Islet of Langerhans (tissue), 1 donor: ENCODE data around the gene P3H3.
A peak's percentile ranks its signal among the peaks of the same experiment; 100 is the strongest.
"Not testable (repeated sequence)": the region's sequence is repeated elsewhere in the genome, so short reads cannot be mapped to it uniquely, and the experiment has no call there.

Experiments
- FAIRE-seq: peaks from one replicate; lab custom pipeline; 2011; peaks lifted over from hg19 to GRCh38; lab: Jason Lieb, UNC

Gene P3H3

GRCh38 chr12:6846316-6846869 is 18.2 kb downstream of the P3H3 start:
- no peak for FAIRE-seq

GRCh38 chr12:6847676-6848075 is 19.5 kb downstream of the P3H3 start:
- FAIRE-seq = no peak

DNA sequence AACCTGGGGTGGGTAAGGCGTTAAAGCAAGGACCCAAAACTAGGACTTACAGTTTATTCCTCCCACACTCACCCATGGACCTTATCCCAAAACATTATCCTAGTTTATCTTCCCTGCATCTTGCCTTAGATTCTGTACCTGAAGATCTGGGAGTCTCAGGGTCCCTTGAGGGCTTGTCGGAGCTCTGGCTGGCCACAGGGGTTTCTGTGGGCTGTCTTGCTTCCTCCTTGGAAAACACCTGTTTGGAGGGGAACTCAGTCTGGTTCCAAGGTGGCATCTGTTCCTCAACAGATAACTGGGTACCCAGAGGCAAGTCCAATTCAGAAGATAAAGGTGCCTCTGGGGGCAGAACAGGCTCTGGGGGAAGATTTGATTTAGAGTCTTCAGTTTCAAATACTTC is 21.2 kb downstream of the P3H3 start:
- no peak for FAIRE-seq

DNA sequence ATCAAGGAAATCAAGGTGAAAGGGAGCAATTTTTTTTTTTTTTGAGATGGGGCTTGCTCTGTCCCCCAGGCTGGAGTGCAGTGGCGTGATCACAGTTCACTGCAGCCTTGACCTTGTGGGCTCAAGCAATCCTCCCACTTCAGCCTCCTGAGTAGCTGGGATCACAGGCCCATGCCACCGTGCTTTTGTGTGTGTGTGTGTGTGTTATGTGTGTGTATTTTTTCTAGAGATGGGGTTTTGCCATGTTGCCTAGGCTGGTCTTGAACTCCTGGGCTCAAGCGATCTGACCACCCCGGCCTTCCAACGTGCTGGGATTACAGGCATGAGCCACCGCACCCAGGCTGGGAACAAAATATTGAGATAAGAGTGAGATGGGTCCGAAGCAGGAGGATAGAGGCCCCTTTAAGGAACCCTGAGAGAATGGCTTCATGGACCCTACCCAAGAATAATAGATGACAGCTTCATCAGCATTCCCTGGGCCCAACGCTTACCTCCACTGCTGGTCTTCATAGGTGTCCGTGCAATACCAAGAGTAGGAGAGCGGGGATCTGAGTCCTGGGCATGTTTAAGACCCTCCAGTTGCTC is 21.9 kb downstream of the P3H3 start:
- no peak for FAIRE-seq

GRCh38 chr12:6850796-6851152 is 22.6 kb downstream of the P3H3 start:
- FAIRE-seq = no peak

GRCh38 chr12:6851153-6851920 is 23.1 kb downstream of the P3H3 start, which contains the start of gene CDCA3:
Gene CDCA3 (minus strand): TSS chr12:6851286. CDS start chr12:6850952, 334 bp downstream.
- FAIRE-seq = peak; percentile 90

DNA sequence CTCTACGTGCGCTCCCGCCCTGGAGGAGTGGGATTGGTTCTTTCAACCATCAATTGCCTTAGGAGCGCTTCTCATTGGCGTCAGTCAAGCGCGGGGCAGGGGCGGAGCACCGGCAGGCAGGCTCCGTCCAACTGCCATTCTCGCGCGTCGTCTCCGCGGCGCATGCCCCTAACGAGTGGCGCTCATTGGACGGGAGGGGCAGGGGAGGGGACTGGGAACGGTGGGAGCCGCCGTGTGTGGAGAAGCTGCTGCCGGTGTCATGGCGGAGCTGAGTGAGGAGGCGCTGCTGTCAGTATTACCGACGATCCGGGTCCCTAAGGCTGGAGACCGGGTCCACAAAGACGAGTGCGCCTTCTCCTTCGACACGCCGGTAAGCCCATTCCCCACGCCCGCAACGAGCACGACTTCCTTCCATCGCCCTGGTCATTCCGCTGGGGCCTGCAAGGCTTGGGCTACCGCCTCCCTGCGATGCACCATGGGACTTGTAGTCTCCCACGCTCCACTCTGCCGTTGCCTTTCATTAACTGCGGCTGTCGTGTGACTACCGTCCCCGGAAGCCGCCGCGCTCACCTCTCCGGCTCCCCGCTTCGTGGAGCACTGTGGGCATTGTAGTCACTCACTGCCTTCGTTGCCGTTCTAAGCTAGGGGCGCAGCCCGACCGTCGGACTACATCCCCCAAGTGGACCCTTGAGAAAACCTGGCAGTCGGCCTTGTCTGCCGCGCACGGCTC is 23.9 kb downstream of the P3H3 start, which contains the start of gene USP5:
Gene USP5, plus strand, starts transcription at position 230 of the 730 bp plus-strand sequence. Its CDS starts 30 bp downstream, at position 260.
- no peak for FAIRE-seq

- FAIRE-seq = no peak
Measured at GRCh38 chr12:6852651-6853354, 24.6 kb downstream of the P3H3 start.

GRCh38 chr12:6853626-6854025 is 25.4 kb downstream of the P3H3 start:
- FAIRE-seq = no peak

- no peak for FAIRE-seq
Measured at GRCh38 chr12:6854036-6854435, 25.8 kb downstream of the P3H3 start.

DNA sequence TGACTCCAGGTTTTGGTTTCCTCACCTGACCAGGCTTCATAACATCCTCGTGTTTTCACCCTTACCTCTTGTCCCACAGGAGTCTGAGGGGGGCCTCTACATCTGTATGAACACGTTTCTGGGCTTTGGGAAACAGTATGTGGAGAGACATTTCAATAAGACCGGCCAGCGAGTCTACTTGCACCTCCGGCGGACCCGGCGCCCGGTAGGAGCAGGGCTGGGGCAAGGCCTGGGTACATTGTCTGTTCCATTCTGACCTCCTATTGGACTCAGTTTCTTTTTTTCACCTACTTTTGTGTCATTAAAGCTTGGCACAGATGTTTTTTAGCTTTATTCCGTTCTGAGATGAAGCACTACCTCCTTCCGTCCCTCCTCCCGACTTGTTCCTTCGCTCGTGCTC is 27.1 kb downstream of the P3H3 start:
- no peak for FAIRE-seq

- no peak for FAIRE-seq
Measured at GRCh38 chr12:6858799-6859198, 30.6 kb downstream of the P3H3 start.

DNA sequence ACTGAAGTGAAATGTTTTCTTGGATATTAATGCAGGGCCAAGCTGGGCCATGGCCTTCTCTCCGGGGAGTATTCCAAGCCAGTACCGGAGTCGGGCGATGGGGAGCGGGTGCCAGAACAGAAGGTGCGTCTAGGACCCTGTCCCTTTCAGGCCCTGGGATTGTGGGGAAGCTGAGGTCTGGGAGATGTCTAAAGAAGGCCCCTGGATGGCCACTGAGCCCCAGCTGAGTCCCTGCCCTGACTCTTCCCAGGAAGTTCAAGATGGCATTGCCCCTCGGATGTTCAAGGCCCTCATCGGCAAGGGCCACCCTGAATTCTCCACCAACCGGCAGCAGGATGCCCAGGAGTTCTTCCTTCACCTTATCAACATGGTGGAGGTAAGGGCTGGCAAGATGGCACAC is 31.9 kb downstream of the P3H3 start:
- no peak for FAIRE-seq

DNA sequence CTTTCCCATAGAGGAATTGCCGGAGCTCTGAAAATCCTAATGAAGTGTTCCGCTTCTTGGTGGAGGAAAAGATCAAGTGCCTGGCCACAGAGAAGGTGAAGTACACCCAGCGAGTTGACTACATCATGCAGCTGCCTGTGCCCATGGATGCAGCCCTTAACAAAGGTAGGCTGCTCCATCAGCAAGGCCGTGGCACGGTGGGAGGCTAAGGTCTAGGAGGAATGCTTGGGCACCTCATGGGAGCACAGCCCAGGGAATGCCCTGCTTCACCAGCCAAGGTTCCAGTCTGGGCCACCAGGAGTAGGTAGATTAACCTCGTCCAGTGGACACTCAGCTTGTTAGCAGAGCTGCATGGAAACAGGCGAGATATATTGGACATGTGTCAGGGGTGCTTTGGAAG is 32.7 kb downstream of the P3H3 start:
- FAIRE-seq = no peak

DNA sequence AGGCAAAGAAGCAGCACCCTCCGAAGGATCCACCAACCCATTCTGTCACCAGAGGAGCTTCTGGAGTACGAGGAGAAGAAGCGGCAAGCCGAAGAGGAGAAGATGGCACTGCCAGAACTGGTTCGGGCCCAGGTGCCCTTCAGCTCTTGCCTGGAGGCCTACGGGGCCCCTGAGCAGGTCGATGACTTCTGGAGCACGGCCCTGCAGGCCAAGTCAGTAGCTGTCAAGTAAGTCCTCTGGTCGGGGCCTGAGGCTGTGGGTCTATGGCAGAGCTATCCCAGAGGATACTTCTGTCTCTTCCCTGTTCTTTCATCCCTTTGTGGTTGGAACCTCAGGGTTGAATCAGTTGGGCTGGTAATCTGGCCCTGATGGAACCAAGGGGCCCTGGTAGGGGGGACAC is 33.2 kb downstream of the P3H3 start:
- FAIRE-seq = no peak

GRCh38 chr12:6863033-6863432 is 34.8 kb downstream of the P3H3 start:
- no peak for FAIRE-seq

DNA sequence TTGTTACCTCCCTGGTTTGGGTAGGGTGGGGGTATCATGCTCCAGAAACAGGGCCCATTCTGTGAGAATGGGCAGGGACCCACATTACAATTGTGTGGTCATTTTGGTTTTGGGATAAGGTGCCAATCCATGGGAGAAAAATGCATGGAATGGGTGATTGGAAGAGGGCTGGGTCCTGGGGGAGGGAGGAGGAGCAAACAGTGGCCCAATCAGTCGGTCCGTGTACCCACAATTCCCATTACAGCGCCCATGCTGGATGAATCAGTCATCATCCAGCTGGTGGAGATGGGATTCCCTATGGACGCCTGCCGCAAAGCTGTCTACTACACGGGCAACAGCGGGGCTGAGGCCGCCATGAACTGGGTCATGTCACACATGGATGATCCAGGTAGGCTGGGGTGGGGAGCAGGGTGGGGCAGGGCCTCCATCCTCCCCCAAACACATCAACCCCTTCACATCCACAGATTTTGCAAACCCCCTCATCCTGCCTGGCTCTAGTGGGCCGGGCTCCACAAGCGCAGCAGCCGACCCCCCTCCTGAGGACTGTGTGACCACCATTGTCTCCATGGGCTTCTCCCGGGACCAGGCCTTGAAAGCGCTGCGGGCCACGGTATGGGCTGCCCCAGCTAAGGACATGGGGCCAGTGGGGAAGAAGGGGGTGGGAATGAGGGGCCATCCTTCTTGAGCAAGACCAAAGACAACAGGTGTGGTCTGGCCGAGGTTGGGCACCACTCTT is 35.5 kb downstream of the P3H3 start:
- no peak for FAIRE-seq

GRCh38 chr12:6865307-6865706 is 37.1 kb downstream of the P3H3 start:
- not testable (repeated sequence) for FAIRE-seq

DNA sequence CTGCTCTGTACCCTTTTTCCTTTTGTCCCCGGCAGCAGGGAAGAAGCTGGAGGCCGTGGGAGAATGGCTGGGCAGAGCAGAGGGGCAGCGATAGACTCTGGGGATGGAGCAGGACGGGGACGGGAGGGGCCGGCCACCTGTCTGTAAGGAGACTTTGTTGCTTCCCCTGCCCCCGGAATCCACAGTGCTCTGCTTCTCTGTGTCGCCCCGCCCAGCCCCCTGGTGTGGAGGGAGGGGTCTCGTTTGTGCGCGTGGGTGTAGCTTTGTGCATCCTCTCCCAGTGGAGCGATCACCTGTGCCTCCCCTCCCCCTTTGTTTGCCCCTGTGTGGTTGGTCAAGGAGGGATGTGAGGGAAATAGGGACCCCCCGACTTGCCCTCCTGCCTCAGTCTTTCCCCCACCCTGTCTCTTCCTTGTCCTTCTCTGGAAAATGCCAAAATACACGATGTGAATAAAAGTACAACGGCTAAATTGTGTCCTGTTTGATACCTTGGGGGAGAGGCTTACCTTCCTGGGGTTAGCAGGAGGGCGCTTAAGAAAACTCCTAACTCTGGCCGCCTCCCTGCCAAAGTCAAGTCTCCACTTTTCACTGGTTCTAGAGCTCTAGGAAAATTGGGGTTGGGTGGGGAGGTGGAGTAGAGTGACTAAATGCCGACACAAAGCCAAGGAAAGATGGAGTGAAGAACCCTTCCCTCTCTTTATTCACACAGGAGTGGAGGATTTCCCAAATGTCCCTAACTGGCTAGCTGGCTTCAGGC is 38.1 kb downstream of the P3H3 start:
- FAIRE-seq = no peak

- no peak for FAIRE-seq
Measured at GRCh38 chr12:6866920-6867412, 38.8 kb downstream of the P3H3 start.
